ENCODE measurements around the gene TLE1.

TLE1 gene

DNA sequence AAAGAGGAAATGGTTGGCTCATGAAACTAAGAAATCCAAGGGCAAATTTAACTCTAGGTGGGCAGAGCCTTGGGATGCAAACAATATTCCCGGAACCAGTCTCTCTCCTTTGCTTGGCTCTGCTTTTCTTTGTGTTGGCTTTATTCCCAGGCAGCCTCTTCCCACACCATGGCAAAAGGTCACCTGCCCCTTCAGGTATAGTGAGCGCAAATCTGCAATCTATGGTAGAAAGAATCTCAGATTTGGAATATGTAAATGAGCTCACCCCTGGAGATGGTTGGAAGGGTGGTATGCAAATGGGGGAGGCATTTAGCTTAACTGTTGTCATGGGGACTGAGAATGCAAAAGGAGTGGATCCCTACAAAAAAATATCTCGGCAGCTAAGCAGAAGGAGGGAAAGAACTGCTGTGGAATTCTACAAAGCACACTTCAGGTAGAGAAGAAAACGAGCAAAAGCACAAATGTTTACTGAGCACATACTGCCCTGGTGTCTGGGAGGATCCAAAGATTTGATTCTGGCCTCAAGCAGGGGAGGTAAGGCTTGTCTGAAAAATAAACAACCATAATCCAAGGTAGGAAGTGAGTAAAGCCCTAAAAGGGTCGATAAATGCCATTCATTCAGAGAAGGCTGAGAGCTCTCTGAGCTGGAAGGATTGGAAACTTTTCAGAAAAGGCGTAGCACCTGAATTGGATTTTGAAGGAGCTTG, 139.7 kb downstream of the TLE1 start:
- DNase-seq (ENCODE audit: low read depth in 2 of 2) = no peak

- no peak for DNase-seq (ENCODE audit: low read depth in 2 of 2)
These were observed 140.4 kb downstream of the TLE1 start for GRCh38 chr9:81548911-81549310.

DNA sequence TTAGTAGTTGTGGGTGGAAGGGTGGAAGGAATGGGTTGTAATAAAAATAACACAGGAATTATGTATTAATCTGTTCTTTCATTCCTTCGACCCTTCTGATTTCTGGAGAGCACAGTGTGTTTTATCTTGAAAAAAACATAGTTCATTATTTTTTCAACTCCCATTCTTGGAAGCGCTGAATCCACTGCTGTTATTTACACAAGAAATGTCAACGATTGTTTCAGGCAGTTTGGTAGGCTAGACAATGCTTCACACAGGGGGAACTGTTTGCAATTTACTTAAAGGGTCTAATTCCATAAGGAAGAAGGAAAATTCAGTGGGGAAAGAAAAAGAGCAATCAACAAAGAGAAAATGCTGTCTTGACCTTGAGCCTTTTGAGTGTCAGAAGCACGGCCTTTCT, 142.9 kb downstream of the TLE1 start:
- no peak for DNase-seq (ENCODE audit: low read depth in 2 of 2)

DNA sequence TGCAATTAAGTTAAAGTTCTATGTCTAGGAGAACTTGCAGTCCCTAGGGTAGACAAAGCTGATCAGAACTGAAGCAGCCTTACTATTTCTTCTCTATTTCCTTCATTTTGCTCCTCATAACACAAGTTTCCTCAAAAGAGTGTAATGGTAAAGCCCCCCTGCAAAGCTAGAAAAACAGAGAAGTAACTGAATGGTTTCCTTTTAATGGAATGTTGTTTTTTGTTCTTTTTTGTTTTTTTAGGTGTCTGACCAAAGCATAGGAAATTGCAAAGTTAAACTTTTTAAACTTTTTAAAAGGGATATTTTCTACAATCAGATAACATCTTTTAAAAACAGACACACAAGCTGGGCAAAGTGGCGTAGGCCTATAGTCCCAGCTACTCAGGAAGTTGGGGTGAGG, 145.7 kb downstream of the TLE1 start:
- DNase-seq (ENCODE audit: low read depth in 2 of 2) = no peak

GRCh38 chr9:81542118-81542889, 147.0 kb downstream of the TLE1 start:
- no peak for DNase-seq (ENCODE audit: low read depth in 2 of 2)

GRCh38 chr9:81540142-81540710, 149.1 kb downstream of the TLE1 start:
- DNase-seq (ENCODE audit: low read depth in 2 of 2) = no peak

GRCh38 chr9:81539317-81539716, 150.0 kb downstream of the TLE1 start:
- no peak for DNase-seq (ENCODE audit: low read depth in 2 of 2)

DNA sequence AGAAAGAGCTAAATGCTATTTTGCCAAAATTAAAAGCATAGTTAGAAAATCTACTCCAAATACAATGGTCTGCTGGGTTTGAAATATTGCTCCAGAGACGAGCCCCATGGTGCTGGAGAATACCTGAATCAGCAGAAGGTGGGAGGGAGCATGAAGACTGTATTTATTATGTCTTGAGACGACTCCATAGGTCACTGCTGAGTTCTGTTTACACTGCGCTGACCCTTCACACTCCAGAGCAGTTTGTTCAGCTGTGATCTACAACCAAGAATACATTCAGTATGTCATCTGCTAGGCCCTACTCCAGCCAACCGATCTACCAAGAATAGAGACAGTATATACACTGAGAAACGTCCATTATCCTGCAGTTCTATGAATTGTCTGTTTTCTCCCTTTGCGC, 150.5 kb downstream of the TLE1 start:
- DNase-seq (ENCODE audit: low read depth in 2 of 2) = no peak

DNA sequence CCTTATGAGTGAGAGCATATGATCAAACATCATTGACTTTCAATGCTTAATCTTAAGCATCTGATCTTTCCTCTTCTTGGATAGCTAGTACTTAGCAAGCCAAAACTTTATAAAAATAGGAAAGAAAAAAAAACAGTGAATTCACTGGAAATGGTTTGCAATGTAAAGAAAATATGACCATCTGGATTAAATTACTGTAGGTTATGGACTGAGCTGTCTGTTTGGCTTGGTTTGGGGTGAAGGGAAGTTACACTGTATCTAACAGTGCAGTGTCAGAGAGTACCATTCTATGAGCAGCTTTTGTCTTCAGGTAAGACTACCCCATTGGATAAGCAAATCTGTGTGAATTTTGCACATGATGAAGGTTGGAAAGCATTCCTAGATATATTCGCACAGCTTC, 151.4 kb downstream of the TLE1 start:
- DNase-seq (ENCODE audit: low read depth in 2 of 2) = no peak

DNA sequence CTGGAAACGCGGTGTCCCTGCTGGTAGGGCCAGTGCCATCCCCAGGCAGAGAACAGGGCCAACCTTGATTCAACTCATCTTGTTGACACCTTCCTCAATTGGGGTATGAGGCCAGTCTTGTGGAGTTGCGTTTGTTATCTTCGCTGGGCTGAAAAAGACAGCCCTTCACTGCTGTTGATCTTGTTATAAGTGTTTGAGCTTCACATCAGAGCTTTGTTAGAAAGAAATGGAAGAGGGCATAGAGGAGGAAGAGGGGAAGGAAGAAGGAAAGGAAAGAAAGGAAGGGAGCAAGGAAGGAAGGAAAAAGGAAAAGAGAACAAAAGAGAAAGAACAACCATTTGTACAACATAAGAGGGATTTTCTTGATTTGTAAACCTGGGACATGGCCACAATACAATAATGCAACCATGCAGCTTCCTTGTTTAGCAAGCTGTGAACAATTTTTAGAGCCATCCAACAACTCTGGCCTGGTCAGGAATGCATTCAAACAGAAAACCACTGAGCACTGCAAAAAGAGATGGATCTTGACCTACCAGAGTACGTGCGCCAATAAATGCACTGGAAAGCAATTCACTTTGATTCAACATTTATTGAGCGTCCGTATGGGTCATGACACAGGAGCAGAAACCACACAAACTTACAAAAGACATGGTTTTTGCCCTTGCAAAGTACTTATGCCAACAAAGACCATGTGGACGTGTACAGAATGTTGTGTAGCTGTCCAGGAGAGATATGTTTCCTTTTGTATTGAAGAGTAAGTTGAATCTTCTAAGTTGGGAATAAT, 152.9 kb downstream of the TLE1 start:
- DNase-seq (ENCODE audit: low read depth in 2 of 2) = no peak

- no peak for DNase-seq (ENCODE audit: low read depth in 2 of 2)
These were observed 153.7 kb downstream of the TLE1 start for GRCh38 chr9:81535542-81536241.

DNA sequence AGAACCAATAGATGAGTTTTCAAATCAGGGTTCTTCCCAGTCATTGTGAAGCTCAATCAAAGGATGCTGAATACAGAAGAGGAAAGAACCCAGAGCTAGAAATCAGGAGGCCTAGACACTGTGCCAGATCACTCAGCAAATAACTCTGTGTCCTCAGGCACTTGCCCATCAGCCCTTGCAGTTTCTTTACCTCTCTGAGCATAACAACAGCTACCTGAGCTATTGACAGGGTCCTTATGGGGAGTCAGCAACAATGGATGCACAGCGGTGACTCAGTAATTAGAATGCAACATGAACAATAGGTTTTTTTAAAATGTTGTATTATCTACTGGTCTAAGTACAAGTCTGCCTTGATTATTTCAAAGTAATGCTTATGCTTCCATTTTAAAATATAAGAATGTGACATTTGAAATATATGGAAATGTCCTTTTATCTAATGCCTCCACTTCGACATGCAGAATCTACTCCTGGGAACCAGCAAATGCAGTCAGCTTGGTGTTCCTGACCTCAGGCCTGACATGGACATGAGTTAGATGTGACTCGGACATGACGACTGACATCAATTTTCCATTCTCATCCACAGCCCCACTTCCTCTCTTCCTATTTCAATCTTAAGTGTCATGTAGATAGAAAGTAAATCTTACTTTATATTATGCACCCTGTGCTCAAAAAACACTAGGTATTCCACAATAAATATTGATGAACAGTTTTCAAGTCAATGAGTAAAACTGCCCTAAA, 155.0 kb downstream of the TLE1 start:
- DNase-seq (ENCODE audit: low read depth in 2 of 2) = no peak
